ENCODE data around the gene ARSI.

DNA sequence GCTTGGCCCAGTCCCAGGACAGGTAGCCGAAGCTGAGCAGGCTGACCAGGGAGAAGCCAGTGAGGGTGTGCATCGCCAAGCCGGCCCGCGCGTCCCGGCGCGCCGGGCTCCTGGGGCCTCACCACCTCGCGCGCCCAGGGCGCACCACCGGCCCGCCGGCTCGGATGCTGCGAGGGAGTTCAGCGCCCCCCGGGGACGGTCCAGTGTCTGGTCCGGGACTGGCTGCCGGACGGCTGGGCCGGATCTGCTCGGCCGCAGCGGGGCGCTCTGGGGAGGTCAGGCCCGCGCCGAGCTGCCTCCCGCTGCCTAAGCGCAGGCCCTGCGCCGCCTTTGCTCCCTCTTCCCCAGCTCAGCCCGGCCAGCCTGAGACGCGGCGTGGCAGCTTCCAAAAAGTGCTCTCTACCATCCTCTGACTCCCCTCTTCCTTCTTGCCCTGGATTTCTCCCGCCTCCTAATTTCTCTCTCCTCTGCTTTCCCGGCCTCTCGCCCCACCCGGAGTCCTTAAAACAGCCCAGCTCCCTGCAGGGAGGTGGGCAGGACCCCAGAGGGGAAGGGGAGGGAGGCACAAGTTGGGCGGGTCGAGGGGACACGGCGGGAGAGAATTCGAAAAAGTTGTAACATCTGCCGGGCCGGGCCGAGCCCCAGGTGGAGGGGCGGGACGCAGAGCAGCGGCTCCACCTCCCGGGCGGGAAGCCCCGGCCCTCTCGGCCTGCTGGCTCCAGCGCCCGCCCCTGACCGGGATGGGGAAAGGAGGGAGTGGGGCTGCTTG is at the start of gene ARSI:
- TF ChIP-seq, protein P1, sequence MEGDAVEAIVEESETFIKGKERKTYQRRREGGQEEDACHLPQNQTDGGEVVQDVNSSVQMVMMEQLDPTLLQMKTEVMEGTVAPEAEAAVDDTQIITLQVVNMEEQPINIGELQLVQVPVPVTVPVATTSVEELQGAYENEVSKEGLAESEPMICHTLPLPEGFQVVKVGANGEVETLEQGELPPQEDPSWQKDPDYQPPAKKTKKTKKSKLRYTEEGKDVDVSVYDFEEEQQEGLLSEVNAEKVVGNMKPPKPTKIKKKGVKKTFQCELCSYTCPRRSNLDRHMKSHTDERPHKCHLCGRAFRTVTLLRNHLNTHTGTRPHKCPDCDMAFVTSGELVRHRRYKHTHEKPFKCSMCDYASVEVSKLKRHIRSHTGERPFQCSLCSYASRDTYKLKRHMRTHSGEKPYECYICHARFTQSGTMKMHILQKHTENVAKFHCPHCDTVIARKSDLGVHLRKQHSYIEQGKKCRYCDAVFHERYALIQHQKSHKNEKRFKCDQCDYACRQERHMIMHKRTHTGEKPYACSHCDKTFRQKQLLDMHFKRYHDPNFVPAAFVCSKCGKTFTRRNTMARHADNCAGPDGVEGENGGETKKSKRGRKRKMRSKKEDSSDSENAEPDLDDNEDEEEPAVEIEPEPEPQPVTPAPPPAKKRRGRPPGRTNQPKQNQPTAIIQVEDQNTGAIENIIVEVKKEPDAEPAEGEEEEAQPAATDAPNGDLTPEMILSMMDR (conservative IDR thresholded peaks at IDR 0.05; ENCODE audit: low read depth, low read length), result peak; percentile 53
- TF ChIP-seq POLR2A (IDR thresholded peaks at IDR 0.05; ENCODE audit: low read depth, low read length) (no peak), CEBPB (IDR thresholded peaks at IDR 0.05; ENCODE audit: low read depth, low read length) (no peak), BHLHE40 (IDR thresholded peaks at IDR 0.05; ENCODE audit: low read depth, low read length) (no peak), MAFK (IDR thresholded peaks at IDR 0.05; ENCODE audit: low read depth, low read length) (no peak), RCOR1 (IDR thresholded peaks at IDR 0.05; ENCODE audit: insufficient replicate concordance, low read length) (no peak), RFX5 (IDR thresholded peaks at IDR 0.05; ENCODE audit: low read depth, low read length) (no peak), CHD1 (IDR thresholded peaks at IDR 0.05; ENCODE audit: low read depth, low read length) (no peak)
- TF ChIP-seq, protein P2, sequence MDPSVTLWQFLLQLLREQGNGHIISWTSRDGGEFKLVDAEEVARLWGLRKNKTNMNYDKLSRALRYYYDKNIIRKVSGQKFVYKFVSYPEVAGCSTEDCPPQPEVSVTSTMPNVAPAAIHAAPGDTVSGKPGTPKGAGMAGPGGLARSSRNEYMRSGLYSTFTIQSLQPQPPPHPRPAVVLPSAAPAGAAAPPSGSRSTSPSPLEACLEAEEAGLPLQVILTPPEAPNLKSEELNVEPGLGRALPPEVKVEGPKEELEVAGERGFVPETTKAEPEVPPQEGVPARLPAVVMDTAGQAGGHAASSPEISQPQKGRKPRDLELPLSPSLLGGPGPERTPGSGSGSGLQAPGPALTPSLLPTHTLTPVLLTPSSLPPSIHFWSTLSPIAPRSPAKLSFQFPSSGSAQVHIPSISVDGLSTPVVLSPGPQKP (IDR thresholded peaks at IDR 0.05; ENCODE audit: borderline replicate concordance, low read depth, low read length), result no peak
